ENCODE results near the gene CCDC77. TPM values are rescaled to one million over a fixed set of nuclear protein-coding genes. Genes with fewer than 3 reads are reported as not detected.
"Not testable (repeated sequence)": the region's sequence is repeated elsewhere in the genome, so short reads cannot be mapped to it uniquely, and the experiment has no call there.

CCDC77 gene
- total and polyA plus RNA-seq, 2 donors (not counting 1 experiment from before 2014, with no cell fraction given) = 6.8 to 8.8 TPM

GRCh38 chr12:414859-415258 is 13.4 kb downstream of the CCDC77 start:
- Histone ChIP-seq H3K4me2 (ENCODE audit: extremely low read depth, insufficient read depth, low read length) (no peak overlapping the region), H3K9me3 (ENCODE audit: control insufficient read depth, insufficient read depth, low read depth, low read length) (no peaks in the 10 kb centered on the region), H3K9ac (ENCODE audit: insufficient read depth, low read length) (no peak overlapping the region), H2AFZ (ENCODE audit: low read length) (no peak overlapping the region), H3K36me3 (ENCODE audit: control insufficient read depth, insufficient read depth, low read length) (peaks cover 3% of the 10 kb centered on the region), H3K4me1 (ENCODE audit: control insufficient read depth, extremely low read depth, insufficient read depth, low read length) (no peaks in the 10 kb centered on the region), H3K79me2 (ENCODE audit: control insufficient read depth, insufficient read depth, low read length) (no peaks in the 10 kb centered on the region), H3K27me3 (ENCODE audit: control insufficient read depth, insufficient read depth, low read length) (no peaks in the 10 kb centered on the region), H3K27ac (ENCODE audit: insufficient read depth, low read length) (no peak overlapping the region), H4K20me1 (ENCODE audit: control insufficient read depth, extremely low read depth, insufficient read depth, low read length) (no peaks in the 10 kb centered on the region), H3K4me3 (replicated peaks in 1 of 4; ENCODE audit: control extremely low read depth in 1 of 4, insufficient read depth in 1 of 4, low read depth in 3 of 4, low read length in 4 of 4) (no peak overlapping the region)
- DNase-seq (ENCODE audit: low read depth in 2 of 2) = no peak
- no peak for TF ChIP-seq EZH2 (IDR thresholded peaks at IDR 0.05; ENCODE audit: low read length, missing control alignments)
- TF ChIP-seq, protein P1, sequence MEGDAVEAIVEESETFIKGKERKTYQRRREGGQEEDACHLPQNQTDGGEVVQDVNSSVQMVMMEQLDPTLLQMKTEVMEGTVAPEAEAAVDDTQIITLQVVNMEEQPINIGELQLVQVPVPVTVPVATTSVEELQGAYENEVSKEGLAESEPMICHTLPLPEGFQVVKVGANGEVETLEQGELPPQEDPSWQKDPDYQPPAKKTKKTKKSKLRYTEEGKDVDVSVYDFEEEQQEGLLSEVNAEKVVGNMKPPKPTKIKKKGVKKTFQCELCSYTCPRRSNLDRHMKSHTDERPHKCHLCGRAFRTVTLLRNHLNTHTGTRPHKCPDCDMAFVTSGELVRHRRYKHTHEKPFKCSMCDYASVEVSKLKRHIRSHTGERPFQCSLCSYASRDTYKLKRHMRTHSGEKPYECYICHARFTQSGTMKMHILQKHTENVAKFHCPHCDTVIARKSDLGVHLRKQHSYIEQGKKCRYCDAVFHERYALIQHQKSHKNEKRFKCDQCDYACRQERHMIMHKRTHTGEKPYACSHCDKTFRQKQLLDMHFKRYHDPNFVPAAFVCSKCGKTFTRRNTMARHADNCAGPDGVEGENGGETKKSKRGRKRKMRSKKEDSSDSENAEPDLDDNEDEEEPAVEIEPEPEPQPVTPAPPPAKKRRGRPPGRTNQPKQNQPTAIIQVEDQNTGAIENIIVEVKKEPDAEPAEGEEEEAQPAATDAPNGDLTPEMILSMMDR (conservative IDR thresholded peaks at IDR 0.05 in 1 of 2, IDR thresholded peaks at IDR 0.05 in 1 of 2; ENCODE audit: low read depth in 1 of 2, low read length in 2 of 2) = no peak

GRCh38 chr12:418432-418831 is 17.0 kb downstream of the CCDC77 start:
- Histone ChIP-seq H2AFZ (ENCODE audit: low read length) (no peak overlapping the region), H3K27ac (ENCODE audit: insufficient read depth, low read length) (no peak overlapping the region), H3K9me3 (ENCODE audit: control insufficient read depth, insufficient read depth, low read depth, low read length) (no peaks in the 10 kb centered on the region), H3K79me2 (ENCODE audit: control insufficient read depth, insufficient read depth, low read length) (no peaks in the 10 kb centered on the region), H3K9ac (ENCODE audit: insufficient read depth, low read length) (no peak overlapping the region), H3K27me3 (ENCODE audit: control insufficient read depth, insufficient read depth, low read length) (no peaks in the 10 kb centered on the region), H4K20me1 (ENCODE audit: control insufficient read depth, extremely low read depth, insufficient read depth, low read length) (no peaks in the 10 kb centered on the region), H3K36me3 (ENCODE audit: control insufficient read depth, insufficient read depth, low read length) (peaks cover 3% of the 10 kb centered on the region), H3K4me3 (replicated peaks in 1 of 4; ENCODE audit: control extremely low read depth in 1 of 4, insufficient read depth in 1 of 4, low read depth in 3 of 4, low read length in 4 of 4) (no peak overlapping the region), H3K4me2 (ENCODE audit: extremely low read depth, insufficient read depth, low read length) (no peak overlapping the region), H3K4me1 (ENCODE audit: control insufficient read depth, extremely low read depth, insufficient read depth, low read length) (no peaks in the 10 kb centered on the region)
- TF ChIP-seq, protein P1 (conservative IDR thresholded peaks at IDR 0.05 in 1 of 2, IDR thresholded peaks at IDR 0.05 in 1 of 2; ENCODE audit: low read depth in 1 of 2, low read length in 2 of 2) = no peak
- no peak for TF ChIP-seq EZH2 (IDR thresholded peaks at IDR 0.05; ENCODE audit: low read length, missing control alignments)
- DNase-seq (ENCODE audit: low read depth in 2 of 2) = no peak

- Histone ChIP-seq H2AFZ (ENCODE audit: low read length) (no peak overlapping the region), H3K4me2 (ENCODE audit: extremely low read depth, insufficient read depth, low read length) (no peak overlapping the region), H3K4me3 (replicated peaks in 1 of 4; ENCODE audit: control extremely low read depth in 1 of 4, insufficient read depth in 1 of 4, low read depth in 3 of 4, low read length in 4 of 4) (no peak overlapping the region), H3K9ac (ENCODE audit: insufficient read depth, low read length) (no peak overlapping the region), H3K27ac (ENCODE audit: insufficient read depth, low read length) (no peak overlapping the region), H4K20me1 (ENCODE audit: control insufficient read depth, extremely low read depth, insufficient read depth, low read length) (no peaks in the 10 kb centered on the region), H3K36me3 (ENCODE audit: control insufficient read depth, insufficient read depth, low read length) (peaks cover 3% of the 10 kb centered on the region), H3K27me3 (ENCODE audit: control insufficient read depth, insufficient read depth, low read length) (no peaks in the 10 kb centered on the region), H3K79me2 (ENCODE audit: control insufficient read depth, insufficient read depth, low read length) (no peaks in the 10 kb centered on the region), H3K9me3 (ENCODE audit: control insufficient read depth, insufficient read depth, low read depth, low read length) (no peaks in the 10 kb centered on the region), H3K4me1 (ENCODE audit: control insufficient read depth, extremely low read depth, insufficient read depth, low read length) (no peaks in the 10 kb centered on the region)
- no peak for TF ChIP-seq EZH2 (IDR thresholded peaks at IDR 0.05; ENCODE audit: low read length, missing control alignments)
- TF ChIP-seq, protein P1 (conservative IDR thresholded peaks at IDR 0.05 in 1 of 2, IDR thresholded peaks at IDR 0.05 in 1 of 2; ENCODE audit: low read depth in 1 of 2, low read length in 2 of 2) = no peak
- no peak for DNase-seq (ENCODE audit: low read depth in 2 of 2)
Measured at GRCh38 chr12:422526-422925, 21.1 kb downstream of the CCDC77 start.

DNA sequence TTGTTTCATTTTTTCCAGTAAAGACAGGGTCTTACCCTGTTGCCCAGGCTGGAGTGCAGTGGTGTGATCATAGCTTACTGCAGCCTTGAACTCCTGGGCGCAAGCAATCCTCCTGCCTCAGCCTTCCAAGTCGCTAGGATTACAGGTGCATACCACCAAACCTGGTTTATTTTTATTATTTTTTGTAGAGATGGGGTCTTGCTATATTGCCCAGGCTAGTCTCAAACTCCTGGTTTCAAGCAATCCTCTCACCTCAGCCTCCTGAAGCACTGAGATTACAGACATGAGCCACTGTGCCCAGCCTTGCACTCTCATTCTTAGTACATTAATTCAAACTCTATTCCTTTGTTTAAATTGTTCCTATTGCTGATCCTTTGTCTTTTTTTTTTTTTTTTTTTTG is 34.3 kb downstream of the CCDC77 start:
- not testable (repeated sequence) for DNase-seq (ENCODE audit: low read depth in 2 of 2); H3K79me2 ChIP-seq (ENCODE audit: control insufficient read depth, insufficient read depth, low read length); H3K4me2 ChIP-seq (ENCODE audit: extremely low read depth, insufficient read depth, low read length); H4K20me1 ChIP-seq (ENCODE audit: control insufficient read depth, extremely low read depth, insufficient read depth, low read length); H3K36me3 ChIP-seq (ENCODE audit: control insufficient read depth, insufficient read depth, low read length); H3K4me3 ChIP-seq (replicated peaks in 1 of 4; ENCODE audit: control extremely low read depth in 1 of 4, insufficient read depth in 1 of 4, low read depth in 3 of 4, low read length in 4 of 4); H3K27me3 ChIP-seq (ENCODE audit: control insufficient read depth, insufficient read depth, low read length); H3K9me3 ChIP-seq (ENCODE audit: control insufficient read depth, insufficient read depth, low read depth, low read length); H3K4me1 ChIP-seq (ENCODE audit: control insufficient read depth, extremely low read depth, insufficient read depth, low read length); H3K9ac ChIP-seq (ENCODE audit: insufficient read depth, low read length); H3K27ac ChIP-seq (ENCODE audit: insufficient read depth, low read length); H2AFZ ChIP-seq (ENCODE audit: low read length)

All from fibroblast of lung (primary cell).